Measurements from ENCODE around the gene RNF26.
"Not testable (repeated sequence)": the region's sequence is repeated elsewhere in the genome, so short reads cannot be mapped to it uniquely, and the experiment has no call there.

The RNF26 gene

DNA sequence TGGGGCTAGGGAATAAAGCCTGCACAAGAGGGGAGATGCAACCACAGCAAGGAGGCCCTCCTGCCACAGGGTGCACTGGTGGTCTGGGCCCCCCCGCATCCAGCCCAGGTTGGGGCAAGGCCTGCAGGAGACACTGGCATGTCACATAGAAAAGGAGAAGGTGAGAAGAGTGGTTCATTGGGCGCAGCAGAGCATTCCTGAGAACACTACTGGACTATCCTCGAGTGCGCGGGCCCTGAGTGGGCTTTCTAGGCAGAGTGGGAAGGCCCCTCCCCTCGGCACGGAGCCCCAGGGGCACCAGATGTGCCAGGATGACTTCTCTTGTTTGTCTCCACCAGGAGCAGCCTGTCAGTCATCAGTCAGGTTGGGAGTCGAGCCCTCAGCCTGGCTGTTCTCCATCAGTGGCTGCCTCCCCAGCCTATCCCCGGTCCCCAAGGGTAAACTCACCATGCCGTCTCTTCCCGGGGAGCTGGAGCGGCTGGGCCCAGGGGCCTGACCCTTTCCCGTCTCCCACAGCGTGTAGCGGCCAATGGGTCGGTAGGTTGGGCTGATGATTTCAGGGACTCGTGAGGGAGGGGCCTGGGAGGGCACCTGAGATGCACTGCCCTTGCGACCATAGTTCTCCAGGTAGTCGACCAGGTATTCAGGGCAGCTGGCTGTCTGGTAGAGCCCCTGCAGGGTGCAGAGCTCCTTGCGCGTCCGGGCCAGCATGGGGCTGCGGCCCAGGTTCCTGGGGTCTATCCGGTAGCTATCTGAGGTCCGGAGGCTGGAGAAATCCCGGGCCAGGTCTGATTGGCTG lies 38.1 kb downstream of the RNF26 start:
- DNase-seq, result no peak

DNA sequence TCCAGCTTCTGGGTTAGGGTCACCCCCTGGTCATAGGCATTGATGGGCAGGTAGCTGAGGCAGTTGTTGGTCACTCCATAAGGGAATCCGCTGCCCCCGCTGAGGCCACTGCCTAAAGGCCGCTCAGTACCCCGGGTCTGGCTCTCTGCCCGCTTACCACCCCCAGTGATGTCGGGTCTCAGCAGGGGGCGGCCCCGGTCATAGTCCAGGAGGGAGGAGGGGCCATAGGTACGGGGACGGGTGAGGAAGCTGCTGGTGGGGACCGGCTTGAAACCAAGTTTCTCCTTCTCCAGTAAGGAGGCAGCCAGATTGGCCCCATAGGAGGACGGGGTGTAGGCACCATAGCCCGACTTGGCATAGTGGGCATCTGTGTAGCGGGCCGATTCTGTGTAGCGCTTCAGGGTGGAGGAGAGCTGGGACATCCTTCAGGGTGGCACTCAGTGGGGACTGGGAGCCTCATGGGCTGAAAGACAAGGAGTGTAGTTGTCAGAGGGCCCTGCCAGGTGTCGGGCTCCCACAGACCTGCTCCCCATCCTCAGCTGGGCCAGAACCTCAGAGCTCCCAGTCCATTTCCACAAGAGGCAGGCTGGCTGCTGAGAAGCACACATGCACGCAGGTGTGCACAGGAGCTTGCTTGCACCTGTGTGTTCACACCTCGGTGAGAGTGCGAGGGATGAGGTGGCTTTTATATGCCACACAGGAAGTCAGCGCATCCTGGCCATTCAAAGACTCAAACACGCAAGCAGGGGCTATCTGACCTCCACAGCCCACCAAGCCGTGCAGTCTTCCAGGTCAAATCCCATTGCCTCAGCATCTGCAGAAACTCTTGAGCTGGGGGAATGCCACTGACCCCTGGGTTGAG lies 39.0 kb downstream of the RNF26 start:
- DNase-seq, result no peak

DNA sequence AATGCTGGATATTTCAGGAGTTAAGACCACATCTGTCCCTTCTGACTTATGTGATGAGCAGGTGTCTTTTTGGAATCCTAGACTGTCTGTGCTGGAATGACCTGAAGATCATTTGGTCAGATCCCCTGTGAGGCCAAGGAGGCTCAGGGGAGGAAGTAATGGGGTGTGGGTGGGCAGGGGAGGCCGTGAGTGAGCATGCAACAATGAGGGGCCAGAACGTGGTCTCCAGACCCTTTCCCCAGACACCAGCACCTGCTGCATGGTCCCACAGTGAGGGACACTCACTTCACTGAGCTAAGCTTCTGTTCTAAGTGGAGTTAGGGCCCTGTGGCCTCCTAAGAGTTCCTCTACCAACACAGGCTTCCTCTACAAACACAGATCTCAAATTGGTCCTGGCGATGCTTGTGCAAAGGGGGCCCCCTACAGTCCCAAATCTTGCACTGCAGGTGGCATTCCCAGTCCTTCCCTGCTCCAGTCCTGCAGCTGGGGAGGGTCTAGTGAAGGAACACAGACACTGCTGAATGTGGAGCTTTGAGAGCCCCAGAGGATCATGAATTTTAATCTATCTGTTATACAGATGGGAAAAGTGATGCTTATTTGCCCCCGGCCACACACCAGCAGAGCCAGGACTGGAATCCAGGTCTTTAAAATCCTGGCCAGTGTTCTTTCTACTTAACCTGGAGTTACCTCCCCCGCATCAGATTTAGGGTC lies 39.7 kb downstream of the RNF26 start:
- DNase-seq, result peak; percentile 83

DNA sequence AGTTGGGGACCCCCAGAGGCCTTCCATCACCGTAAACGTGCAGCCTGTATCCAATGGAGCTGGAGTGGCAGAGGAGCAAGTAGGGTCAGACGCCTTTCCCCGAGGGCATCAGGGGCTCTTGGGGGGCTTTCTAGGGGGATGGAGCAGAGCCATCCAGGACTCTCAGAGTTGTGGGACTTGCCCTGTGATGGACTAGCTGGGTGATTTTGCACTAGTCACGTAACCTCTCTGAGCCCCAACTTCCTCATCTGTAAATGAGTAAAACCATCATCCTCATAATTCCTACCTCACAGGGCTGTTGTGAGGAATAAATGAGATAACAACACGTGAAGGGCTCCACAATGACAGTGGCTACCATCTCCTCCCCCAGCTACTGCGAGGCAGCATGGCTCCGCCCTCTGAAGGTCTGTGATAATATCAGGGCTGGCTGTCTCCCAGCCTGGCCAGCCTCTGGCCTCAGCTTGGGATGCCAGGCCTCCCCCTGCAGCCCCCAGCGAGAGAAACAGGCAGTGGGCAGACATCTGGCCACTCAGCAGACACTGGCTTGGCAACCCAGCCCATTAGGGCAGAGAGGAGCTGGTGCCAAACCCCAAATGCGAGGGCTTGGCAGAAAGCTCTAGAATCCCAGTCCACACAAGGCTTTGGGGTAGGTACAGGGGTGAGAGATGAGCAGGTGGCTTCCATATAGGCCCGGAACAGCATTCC lies 40.5 kb downstream of the RNF26 start:
- DNase-seq, result peak; percentile 88

DNA sequence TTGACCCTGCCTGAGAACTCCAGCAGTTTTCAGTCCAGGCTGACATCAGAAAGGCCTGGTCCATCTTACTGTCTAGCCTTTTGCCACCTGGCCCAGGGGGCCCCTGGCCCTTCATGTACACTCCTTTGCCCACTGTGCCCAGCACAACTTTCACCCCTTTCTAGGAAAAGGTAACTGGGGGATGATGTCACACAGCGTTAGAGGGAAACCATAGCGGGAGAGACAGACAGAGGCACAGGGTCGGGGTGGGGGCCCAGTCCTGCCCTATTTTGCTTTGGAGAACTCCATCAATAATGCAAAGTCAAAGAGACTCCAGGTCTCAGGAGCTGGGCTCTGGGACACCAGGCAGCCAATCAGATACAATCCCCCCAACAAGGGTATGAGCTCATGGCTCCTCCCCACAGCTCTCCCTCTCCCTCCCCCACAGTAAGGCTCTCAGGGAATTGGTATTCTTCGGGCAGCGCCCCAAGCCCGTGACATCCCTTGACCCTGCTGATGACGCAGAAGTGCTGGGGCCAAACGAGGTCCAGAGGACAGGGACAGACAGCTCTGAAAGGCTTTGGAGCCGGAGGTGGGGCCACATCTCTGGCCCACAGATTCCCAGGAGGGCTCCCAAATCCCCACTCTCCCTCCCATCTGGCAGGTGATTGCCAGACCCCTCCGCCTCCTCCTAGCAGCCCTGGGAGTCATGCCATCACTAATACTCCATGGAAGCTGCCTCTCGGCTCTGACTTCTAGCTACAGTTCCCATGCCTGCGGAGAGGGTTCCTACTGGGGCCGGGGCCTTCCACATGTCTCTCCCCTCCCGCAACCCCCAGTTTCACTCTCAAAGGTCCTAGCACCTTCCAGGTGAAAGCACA lies 41.2 kb downstream of the RNF26 start:
- DNase-seq, result no peak

DNA sequence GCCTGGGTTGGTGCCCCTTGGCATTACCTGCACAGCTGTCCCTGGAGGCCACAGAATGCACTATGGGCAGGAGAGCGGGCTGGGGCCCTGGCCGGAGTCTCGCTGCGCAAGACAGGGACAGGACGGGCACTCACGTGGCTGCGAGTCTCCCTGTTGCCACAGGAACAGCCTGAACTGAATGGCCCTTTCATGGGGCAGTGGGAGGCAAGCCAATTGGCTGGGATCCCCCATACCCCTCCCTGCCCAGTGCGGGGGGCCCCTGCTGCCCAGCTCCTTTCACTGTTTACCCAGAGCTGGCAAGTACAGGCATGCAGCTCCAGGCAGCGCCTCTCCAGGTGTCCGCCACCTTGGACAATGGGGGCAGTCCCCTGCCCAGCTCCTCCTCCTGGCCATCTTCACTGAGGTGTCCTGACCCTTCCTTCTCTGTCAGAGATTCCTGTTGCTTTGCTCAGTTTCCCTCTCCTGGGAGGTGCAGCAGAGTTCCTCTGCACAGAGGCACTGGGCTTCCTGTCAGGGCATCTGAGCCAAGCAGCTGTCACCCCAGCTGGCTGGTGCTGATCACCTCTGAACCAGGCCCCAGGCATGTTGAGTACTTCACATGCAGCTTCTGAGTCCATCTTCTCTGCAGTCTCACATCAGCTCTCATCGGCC lies 42.0 kb downstream of the RNF26 start:
- peak; percentile 41 for DNase-seq

DNA sequence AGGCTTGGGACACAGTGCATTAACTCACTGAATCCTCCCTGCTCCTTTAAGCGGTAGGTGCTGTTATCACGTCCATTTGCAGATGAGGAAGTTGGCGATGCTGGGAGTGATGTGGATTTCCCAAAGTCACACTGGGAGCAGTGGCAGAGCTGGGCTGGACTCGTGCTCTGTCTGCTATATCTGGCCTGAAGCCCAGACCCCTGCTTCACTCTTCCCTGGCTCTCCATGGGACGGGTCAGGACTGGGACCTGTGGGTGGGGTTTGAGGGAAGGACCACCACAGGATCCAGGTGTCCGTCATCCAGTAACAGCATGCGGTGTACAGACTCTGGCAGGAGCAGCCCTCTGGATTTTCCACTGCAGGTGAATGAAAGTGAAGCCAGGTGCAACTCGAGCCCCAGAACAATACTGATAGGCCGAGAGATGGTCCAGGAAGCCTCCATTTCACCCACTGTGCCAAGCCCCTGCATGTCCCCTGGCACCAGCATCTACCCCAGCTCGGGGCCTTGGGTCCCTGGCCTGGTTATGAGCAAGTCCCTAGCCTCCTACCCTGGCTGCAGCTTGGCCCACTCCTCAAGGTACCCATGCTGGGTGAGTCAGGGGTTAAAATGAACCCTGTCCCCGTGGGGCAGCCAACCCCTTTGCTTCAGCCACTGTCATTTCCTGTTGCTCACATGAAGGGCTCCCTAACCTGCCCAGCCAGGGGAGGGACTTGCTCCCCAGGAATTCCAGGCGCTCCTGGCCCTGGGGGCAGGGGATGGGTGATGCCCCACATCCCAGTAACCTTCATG lies 43.0 kb downstream of the RNF26 start:
- DNase-seq, result peak; percentile 72

DNA sequence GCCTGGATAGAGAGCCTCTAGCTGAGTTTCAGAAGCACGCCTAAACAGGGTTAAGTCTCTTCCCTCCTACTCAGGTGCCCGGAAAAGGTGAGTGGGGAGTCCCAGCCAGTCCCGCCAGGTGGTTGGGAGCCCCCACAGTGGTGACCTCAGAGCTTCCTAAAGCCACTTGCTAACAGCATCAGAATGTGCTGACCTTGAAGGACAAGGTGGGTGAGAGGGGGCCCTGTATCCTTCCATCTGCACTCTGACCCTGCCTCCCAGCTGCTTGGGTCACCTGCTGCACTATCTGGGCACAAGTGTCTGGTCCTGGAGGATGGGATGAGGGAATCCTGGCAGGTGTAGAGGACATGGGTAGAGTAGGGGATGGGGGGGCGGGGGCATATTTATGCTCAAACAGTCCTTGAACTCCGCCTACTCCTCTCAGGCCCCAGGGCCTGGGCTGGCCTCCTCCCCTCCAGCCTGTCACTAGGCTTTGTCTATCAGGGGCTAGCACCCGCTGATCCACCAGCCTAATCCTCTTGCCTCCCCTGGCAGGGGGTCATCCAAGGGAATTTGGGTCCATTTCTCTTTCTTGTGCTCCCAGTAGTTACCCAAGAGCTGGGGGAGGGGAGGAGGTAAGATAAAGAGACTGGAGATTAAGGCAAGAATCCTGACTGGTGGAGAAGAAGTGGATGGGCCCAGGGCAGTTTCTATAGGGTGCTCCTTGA lies 43.8 kb downstream of the RNF26 start:
- peak; percentile 64 for DNase-seq

DNA sequence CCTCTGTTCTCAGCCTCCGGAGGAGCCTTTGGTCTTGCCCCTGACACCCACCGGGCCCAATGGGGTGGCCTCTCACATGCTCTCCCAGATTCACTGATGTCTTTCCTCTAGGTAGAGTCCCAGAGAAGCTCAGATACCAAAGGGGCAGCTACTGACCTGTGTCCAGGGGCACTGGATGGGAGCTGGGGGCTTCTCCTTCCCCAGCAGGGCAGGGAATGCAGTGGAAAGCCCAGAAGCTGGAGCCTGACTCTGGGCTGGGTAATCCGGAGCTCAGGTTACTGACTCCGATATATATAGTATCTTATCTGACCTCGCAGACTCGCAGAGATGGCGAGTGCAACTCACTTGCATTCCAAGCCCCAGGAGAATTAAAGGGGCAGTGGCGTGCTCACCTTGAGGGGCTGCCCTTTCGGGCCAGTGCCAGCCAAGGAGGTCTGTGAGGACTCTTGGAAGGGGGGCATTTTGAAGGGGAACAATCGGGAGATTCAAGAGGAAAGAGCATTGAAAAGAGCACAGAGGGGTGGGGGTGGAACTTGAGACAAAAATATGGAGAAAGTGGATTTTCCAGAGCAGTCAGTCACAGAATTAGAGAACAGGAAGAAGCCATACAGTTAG lies 44.6 kb downstream of the RNF26 start:
- peak; percentile 76 for DNase-seq

DNA sequence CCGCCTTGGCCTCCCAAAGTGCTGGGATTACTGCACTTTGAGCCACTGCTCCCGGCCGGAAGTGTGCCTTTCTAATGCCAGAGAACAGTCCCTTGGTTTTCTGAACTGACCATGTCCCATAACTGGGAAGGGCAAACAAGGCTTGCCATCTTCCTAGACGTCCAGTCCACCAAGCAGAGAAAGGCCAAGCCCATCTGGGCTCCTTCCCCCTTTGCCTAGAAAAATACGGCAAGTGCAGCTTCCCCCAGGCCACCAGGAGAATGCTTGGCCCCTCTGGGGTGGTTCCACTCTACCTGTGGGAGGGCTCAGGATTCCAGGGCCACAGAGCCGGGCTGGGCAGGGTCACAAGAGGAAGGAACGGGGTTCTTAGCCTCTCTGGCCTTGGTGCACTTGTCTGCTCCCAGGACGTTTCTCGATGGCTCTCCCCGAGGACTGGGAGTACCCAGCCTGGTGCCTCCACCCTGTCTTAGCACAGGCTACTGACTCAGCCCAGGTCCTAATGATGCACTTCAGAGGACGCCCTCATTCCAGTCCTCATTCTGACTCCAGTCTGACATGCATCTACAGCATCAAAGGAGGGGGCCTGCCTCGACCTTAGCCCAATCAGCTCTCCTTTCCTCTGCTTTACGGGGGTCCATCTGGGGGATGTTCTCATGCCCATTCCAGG lies 46.0 kb downstream of the RNF26 start:
- peak; percentile 45 for DNase-seq

DNA sequence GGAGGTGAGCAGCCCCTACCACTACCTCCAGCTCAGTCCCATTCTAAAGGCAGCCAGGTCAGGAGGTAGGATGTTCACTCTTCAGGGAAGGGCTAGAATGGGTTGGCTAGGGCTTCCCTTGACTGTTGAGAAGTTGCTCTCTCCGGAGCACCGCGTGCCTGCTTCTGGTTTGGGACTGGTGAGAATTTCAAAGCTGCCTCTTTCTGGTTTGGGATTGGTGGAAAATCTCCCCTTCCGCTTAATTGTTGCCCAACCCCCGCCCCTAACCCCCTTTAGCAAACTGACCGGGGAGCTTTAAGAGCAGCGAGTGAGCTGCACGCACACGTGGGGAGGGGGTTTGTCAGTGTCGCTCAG lies 46.5 kb downstream of the RNF26 start:
- peak; percentile 68 for DNase-seq

DNA sequence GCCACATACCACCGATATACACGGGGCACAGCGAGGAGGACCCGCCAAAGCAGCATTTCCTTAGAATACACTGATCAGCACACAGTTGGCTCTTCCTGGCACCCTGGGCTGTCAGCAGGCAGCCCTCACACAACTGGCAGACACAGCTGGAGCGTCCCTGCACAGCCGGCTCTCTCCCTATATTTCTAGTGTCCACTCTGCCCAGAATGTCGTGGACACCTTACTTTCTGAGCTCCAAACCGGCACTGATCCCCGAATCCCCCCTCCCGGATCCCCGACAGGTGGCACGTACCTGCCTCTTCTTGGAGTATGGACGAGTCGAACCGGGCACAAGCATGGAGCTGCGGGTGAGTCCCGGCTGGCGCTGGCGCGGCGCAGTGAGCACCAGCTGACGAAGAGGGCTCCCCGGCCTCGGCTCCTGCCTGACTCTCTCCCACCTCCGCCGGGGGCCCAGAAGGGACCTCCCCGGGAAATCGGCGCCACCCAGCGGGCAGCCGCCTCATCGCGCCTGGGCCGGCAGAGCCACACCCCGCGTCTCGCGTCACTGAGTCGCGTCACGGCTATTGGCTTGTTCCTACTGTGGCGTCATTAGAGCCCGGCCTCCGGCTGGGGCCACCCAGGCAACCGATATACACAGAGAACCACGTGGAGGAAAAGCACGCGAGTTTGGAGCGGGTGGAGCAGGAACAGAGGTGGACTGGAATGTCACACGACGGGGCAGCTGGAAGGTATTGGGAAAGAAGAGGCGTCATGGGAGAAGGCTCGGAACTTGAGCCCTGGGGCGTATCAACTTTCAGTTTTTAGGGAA lies 47.1 kb downstream of the RNF26 start, which contains the start of gene USP2:
USP2 (minus strand) TSS at position 510 of the 808 bp plus-strand sequence. CDS start 8,210 bp downstream, outside the sequence.
- DNase-seq, result peak; percentile 99

DNA sequence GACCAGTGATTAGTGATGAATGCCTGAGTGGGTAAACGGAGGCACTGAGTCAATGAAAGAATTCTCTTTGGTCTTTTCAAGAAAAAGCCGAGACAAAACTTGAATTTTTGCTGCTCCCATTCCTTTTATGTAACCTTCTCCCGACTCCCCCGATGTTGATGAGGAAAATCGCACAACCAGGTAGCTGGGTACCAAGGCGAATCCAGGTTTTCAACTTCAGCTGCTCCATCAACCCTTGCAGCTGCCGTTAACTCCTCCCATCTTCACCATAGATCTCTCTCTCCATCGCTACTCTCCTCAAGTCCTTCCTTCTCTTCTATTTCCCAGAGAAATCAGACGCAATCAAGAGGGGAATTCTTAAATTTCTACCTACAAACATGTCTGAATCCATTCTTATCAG lies 47.8 kb downstream of the RNF26 start:
- no peak for DNase-seq

DNA sequence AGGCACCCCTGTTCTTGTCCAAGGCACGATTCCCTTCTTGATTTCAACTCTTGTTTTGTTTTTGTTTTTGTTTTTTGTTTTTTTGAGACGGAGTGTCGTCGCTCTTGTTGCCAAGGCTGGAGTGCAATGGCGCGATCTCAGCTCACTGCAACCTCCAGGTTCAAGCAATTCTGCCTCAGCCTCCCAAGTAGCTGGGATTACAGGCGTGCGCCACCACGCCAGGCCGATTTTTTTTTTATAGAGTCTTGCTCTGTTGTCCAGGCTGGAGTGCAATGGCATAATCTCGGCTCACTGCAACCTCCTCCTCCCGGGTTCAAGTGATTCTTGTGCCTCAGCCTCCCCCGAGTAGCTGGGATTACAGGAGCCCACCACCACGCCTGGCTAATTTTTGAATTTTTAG lies 48.2 kb downstream of the RNF26 start:
- not testable (repeated sequence) for DNase-seq

DNA sequence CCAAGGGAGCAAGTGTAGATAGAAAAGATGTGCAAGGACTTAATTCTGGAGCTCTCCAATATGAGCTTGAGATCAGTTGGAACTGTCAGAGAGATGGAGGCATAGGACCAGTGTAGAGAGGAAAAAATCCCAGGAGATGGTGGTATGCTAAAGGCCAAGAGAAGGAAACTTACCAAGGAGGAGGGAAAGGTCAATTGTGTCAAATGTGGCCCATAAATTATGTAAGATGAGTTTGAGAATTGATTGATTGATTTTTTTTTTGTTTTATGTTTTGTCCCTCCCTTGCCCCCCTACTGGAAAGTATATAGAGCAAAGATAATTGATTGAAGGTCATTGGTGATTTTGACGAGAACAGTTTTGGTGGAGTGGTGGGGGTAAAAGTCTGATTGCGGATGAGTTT lies 50.0 kb downstream of the RNF26 start:
- no peak for DNase-seq
